ENCODE measurements around the gene E2F8.

GRCh38 chr11:19237381-19237780 is 3.4 kb downstream of the E2F8 start:
- TF ChIP-seq CTCF (conservative IDR thresholded peaks at IDR 0.05; ENCODE audit: low read depth in 2 of 2) (no peak), EZH2 (IDR thresholded peaks at IDR 0.05; ENCODE audit: low read depth, unreplicated experiment) (no peak), ETS1 (IDR thresholded peaks at IDR 0.05) (no peak), EZH2phosphoT487 (IDR thresholded peaks at IDR 0.05; ENCODE audit: unreplicated experiment) (no peak), POLR2AphosphoS5 (IDR thresholded peaks at IDR 0.05; ENCODE audit: low read depth) (no peak), NANOG (IDR thresholded peaks at IDR 0.05; ENCODE audit: borderline replicate concordance) (no peak), CREB1 (CRISPR knock-in tag; IDR thresholded peaks at IDR 0.05; ENCODE audit: low read depth) (no peak), REST (IDR thresholded peaks at IDR 0.05; ENCODE audit: unreplicated experiment) (no peak)
